ENCODE measurements around the gene RNF111.

- no peak for TF ChIP-seq POLR2A (IDR thresholded peaks at IDR 0.05)
- TF ChIP-seq, protein P1, sequence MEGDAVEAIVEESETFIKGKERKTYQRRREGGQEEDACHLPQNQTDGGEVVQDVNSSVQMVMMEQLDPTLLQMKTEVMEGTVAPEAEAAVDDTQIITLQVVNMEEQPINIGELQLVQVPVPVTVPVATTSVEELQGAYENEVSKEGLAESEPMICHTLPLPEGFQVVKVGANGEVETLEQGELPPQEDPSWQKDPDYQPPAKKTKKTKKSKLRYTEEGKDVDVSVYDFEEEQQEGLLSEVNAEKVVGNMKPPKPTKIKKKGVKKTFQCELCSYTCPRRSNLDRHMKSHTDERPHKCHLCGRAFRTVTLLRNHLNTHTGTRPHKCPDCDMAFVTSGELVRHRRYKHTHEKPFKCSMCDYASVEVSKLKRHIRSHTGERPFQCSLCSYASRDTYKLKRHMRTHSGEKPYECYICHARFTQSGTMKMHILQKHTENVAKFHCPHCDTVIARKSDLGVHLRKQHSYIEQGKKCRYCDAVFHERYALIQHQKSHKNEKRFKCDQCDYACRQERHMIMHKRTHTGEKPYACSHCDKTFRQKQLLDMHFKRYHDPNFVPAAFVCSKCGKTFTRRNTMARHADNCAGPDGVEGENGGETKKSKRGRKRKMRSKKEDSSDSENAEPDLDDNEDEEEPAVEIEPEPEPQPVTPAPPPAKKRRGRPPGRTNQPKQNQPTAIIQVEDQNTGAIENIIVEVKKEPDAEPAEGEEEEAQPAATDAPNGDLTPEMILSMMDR (IDR thresholded peaks at IDR 0.05 in 4 of 5, conservative IDR thresholded peaks at IDR 0.05 in 1 of 5): no peak
Observed at GRCh38 chr15:59001946-59002345, 14.5 kb downstream of the RNF111 start.
